Measurements from ENCODE around the gene PCNX4.

The PCNX4 gene

DNA sequence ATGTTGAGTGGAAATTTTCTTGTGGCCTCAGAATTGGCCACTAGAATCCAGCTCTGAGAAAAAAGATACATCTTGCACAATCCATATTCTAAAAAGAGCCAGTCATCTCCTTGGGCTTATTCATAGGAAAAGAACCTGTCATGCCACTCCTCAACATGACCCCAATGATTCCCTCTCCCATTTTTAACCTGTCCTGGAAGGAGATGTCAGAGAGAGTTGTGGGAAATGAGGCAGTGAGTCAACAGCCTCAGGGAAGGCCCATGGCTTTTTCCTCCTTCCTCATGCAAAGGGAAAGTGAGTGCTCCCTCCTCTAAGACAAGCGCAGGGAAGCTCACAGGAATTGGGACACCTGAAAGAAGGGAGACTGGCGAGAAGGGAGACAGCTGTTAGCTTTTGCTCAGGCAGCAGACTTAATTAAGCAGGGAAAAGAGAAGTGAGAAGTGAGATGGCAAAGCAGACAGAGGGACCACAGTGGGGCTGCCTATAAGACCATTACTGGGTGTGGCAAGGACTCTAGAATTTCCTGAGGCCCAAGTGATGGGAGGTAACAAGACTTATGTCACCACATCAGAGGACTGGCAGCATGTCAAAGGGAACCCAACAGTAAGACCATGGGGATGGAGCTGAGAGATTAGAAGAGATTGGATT lies 83.7 kb downstream of the PCNX4 start:
- no peak for DNase-seq

DNA sequence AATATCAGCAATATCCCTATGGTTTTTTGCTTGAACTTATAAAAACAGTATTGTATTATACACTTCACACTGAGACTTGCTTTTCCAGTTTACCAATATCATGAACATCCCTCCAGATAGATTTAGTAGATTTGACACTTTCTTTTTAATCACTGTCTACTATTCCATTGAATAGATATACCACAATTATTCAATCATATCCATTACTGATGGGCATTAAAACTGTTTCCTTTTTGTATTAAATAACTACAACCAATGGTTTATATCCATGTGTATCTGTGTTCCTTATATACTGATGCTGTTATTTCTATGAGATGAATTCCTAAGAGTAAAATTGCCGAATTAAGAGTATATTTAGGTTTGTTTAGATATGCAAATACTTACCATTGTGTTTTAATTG lies 86.4 kb downstream of the PCNX4 start:
- DNase-seq = no peak

DNA sequence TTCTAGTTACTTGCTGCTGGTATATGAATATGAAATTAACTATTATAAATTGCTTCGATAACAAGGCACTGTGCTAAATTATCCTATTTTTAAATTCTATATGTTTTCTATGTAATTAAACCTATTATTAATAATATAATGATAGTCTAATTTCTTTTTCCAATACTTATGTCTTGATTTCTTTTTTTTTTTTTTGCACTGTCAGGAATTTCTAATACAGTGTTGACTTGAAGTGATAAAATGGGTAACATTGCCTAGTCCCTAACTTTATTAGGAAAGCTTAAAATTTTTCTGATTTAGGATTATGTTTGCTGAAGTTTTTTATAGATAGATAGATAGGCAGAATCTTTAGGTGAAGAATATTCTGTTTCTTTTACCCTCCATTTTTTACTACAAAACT lies 87.1 kb downstream of the PCNX4 start:
- no peak for DNase-seq

DNA sequence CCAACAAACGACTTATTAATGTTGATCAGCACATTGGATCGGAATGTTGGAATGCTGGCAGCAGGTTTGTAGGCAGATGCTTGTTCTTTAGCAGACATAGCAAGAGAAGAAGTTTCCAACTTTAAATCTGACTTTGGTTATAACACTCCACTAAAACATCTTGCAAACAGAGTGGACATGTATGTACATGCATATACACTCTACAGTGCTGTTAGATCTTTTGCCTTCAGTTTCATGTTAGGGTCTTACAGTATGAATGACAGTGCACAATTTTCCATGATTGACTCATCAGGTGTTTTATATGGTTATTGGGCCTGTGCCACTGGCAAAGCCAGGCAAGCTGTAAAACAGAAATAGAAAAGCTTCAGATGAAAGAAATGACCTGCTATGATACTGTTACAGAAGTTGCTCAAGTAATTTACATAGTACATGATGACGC lies 87.7 kb downstream of the PCNX4 start:
- peak; percentile 29 for DNase-seq

DNA sequence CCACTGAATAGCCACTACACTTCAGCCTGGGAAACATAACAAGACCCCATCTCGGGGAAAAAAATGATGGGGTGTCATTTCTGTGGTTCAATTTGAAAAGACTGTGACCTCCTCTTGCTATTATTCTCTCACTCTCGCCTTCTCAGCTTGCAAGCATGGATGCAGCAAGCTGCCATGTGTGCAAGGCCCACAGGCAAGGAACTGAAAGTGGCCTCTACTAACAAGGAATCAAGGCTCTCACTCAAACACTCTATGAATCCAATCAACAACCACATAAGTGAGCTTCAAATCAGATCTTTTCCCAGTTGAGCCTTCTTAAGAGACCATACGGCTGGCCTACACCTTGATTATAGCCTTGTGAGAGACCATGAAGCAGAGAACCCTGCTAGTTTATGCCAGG lies 91.4 kb downstream of the PCNX4 start:
- DNase-seq = no peak

DNA sequence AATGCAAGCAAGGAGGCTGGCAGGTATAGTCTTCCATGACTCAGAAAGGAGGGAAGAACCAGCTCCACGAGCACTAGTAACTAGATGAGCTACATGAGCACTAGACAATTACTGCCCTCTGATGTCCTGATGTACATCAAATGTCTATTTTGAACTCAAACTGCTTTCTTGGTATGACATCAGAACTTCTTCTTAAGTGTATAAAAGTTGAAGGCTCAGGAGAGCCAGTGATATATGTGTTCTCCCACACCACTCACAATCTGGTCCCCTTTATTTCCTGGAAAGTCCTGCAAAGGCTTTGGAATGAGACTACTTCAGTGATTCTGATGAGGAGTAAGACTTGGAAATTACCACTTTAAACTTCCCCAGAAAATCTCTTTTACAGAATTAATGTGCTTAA lies 92.0 kb downstream of the PCNX4 start:
- DNase-seq = no peak

DNA sequence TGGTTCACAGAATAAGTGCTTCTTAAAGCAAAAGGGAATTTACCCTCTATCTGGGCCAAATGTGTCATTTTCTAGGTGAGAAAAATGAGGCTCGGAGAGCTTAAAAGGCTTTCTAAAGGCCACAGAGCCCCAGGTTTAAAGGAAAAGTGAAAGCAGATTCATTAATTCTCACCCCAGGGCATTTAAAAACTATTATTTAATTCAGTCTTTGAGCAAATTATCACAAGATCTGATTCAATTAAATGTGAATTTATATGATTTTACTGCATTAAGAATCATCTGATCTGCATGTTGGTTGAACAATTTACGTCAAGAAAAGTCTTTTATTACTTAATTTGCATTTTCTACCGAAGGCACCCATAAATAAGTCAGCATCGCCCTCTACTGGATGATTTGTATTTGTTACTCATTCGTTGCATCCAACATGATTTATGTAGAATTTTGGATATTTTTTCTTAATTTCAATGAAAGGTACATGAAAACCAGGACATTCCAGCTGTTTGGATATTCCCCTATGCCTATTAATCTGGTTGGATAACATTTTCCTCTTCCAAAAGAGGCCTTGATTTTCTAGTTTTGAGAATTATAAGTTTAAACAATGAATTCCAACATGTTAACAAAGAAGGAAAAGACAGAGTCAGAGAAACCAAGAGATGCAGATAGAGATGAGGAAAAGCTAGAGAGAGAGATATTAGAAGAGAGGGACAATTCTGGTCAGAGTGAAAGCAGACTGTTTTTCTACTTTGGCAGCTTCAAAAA lies 92.6 kb downstream of the PCNX4 start:
- peak; percentile 76 for DNase-seq

DNA sequence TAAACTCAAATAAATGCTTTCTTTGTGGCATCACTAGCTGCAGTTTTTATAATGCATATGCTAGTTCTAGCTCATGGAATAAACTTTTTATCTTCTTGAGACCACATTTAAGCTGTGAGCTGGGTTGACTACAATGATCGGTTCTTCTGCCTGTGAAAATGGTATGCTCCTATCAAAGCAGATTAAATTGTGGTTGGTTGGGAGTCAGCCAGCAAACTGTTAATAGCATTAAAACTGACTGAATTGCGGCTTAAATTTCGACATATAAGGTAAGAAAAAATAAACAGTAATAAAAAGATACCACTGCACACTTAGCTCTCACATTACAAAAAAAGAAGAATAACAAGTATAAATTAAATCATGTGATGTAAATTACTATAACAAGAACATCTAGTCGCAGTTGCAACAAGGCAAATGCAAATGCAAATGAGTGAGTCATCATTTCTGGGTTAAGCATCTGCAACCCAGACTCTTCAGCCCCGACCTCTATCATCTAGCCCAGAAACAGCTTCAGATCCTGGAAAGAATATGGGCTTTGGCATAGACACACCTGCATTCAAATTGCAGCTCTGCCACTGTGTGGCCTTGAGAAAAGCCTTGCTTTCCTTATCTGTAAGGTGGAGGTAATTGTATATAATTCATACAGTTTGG lies 93.3 kb downstream of the PCNX4 start:
- no peak for DNase-seq

DNA sequence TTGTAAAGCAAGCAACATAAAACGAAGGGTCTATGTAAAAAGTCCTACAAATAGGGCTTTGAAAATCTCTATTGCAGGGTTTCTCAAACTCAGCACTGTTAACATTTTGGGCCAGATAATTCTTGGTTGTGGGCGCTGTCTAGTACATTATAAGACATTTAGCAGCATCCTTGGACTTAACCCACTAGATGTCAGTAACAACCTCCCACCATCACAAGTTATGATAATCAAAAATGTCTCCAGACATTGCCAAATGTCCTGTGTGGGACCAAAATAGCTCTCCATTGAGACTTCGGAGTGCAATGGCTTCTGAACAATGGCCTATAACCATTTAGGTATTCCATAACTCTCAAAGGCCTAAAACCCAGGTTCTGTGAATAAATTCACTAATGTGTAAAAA lies 96.4 kb downstream of the PCNX4 start:
- no peak for DNase-seq

DNA sequence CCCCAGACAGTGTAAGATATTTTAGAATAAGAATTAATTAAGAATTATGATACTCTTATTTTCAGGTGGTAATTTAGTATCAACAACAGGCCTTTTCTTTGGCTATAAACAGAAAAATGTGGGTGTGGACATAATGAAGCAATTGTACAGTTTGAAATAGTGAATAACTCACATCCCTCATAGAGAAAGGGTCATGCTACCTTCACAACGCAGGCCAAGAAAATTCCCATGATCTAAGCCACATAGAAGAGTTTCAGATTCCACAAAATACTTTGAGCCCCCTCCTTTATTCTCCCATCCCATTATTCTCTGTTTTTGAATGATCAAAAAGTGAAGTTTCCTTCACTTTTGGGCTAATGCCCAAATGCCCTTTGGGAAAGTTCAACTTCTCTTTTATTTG lies 97.0 kb downstream of the PCNX4 start:
- no peak for DNase-seq

DNA sequence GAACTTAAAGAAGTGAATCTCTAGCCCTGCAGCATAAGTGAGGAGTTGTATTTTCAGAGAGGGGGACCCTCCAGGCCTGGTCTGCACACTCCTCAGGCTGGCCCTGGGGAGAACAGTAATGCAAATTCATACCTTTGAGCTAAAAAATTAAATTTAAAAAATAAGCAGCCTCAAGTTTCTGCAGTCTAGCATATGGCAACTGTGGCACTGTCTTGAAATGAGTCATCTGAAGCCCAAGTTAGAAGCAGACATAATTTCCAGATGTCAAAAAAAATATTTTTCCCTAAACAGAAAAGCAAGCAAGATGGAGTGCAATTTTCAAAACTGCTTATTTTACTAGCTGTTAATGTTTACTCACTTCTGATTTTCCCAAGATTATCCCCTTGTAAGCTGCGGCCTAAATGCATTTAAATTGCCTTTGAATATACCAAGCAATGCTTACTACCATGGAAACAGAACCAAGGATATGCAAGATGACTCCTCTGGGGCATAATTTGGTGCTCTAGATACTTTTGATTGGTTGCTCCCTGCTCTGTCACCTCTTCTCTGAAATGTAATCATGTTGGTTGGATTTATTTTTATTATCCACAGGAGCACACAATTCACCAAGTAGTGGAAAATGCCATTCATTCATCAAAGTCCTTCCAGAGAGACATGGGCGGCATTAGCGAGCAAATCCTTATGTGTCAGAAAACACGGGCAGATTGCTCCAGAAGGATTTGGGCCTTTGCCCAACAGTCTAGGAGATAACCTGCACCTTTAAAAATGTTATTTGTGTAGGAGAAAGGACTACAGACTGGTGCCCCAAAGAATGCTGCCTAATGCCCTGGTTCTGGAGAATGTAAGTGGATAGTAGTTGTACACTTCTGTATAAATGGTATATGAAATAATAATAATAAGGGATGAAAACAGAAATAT lies 98.5 kb downstream of the PCNX4 start:
- no peak for DNase-seq

DNA sequence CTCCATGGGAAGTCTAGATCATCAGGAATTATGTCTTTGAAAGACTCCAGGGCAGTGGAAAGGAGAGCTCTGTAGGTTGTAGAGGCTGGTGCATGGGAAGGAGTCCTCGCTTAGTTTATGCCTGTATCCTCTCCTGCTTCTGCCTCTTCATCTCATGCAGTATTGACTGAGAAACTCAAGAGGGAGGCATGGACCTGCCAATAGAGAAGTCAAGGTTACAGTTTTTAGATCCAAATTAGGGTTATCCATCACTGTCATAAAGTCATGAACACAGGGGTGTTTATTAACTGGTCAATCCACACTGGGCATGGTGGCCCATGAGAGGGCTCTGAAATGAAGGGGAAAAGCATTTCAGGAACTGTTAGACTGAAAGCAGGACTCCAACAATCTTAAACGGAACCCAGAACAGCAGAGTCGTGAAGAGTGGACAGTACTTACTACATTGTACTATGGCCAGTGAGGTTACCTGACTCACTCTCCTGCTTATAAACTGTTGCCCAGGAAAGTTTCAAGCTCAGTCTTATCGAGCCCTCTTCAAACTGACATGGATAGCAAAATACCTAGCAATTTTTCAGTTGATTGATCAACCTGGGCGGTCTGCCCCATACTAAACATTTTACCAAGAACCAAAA lies 103.6 kb downstream of the PCNX4 start:
- DNase-seq = no peak

DNA sequence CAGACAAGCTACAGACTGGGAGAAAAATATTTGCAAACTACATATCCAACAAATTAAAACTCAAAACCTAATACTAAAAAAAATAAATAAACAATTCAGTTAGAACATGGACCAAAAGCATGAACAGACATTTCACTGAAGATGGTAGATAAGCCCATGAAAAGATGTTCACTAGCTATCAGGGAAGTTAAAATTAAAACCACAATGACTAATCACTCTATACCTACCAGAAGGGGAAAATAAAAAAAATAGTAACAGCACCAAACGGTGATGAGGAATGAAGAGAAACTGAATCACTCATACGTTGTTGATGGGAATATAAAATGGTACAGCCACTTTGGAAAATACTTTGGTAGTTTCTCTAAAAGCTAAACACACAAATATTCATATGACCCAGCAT lies 104.6 kb downstream of the PCNX4 start:
- no peak for DNase-seq

DNA sequence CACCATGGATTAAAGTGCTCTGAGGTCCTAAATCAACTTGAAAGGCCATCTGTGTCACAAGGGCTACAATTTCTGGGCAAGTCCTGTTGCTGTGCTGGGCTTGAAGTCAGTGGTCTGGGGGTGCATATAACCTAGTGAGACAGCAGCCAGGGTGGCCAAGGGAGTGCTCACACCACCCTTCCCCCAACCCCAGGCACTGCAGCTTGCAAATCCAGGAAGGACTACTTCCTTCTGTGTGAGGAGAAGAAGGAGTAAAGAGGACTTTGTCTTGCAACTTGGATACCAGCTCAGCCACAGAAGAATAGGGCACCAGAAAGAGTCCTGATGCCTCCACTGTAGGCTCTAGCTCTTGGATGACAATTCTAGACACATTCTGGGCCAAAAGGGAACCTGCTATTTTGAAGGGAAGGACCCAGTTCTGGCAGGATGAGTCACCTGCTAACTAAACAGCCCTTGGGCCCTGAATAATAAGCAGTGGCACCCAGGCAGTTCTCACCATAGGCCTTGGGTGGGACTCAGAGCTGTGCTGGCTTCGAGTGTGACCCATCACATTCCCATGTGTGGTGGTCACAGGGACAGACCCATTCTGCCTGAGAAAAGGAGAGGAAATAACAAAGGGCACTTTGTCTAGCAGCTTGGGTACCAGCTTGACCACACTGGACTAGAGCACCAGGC lies 106.0 kb downstream of the PCNX4 start:
- DNase-seq = no peak

DNA sequence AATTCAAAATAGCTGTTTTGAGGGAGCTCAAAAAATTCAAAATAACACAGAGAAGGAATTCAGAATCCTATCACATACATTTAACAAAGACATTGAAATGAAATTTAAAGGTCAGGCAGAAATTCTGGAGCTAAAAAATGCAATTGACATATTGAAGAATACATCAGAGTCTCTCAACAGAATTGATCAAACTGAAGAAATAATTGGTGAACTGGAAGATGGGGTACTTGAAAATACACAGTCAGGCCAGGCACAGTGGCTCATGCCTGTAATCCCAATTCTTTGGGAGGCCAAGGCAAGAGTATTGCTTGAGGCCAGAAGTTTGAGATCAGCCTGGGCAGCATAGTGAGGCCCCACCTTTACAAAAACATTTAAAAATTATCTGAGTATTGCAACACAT lies 107.6 kb downstream of the PCNX4 start:
- DNase-seq = no peak

DNA sequence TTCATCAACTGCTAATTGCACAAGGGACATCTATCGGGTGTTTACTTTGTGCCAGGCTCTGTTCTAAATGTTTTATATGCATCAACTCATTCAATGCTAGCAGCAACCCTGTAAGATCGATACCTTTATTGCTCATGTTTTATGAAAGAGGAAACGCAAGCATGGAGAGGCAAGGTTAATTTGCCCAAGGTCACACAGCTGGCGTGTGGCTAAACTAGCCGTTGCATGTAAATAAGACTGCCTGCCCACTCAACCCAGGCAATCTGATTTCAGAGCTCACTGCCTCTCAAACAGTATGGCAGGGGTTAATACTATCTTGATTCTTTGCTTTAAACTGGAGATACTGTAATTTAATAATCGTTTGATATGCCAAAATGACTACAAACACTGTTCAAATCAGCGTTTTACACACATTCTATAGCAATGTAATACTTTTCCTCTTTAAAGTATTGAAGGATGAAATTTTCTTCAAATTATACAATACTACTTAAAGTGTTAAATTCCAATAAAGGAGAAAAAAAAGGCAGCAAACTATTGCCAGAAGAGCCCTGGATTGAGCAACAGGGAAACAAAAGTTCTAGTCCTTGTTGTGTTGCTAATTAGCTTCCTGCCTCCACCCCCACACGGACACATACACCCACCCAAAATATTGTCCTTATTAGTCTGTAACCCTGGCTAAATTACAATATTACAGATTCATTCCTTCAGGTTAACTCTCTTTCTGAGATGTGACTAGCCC lies 112.5 kb downstream of the PCNX4 start:
- no peak for DNase-seq

DNA sequence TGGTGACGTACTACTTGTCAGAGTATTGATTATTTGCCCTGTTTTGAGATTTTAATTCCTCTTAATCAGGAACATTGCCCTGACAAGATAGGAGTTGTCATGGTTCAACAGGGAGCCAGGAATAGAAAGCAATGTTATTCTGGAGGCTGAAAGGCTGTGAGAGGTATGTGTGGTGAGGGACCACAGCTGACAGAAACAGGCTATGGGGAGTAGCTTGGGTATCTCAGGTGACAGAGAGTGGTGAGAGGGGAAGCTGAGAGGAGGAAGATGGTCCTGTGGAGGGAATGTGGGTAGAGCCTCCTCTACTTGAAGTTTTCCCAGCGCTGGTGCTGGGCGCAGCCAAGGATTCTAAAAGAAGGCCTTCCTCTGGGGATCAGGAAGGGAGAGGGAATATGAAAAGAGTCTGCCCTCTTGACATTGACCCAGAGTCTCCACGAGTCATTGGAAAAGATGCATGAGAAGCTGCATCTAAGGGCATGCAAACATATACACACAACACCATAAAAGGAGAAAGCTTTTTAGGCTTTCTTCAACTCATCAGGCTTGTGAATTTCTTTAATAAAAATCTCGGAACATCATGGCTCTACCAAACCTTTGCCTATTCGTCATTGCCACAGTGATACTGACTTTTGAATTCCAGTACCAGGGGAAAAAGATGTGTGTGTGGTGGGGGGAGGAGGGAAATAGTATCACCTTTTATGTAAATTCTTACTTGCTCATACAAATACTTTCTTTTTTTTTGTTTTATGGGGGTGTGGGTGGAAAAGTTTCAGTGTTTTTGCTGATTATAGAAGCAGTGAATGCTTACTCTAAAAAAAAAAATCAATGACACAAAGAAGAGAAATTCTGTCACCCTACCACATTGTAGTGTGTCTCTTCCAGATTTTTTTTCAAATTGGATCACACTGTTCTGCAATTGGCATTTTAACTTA lies 113.4 kb downstream of the PCNX4 start:
- DNase-seq = no peak

DNA sequence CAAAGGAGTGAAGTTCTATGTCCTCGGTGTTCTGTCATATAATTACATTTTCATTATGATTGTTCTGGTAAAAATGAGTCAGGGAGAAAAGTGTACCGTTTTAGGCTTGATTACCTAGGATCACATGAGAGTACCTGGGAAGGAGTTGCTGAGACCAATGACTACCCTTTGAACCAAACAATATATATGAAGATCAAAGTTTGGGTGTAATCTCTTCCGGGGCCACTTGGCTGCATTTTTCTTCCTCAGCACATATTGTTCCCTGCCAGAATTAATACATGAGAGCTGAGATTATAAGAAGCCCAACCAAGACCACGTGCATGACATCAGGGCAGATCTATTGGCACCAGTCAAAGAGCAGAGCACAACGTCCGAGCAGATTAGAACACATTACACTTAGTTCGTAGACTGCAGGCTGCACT lies 114.5 kb downstream of the PCNX4 start:
- no peak for DNase-seq

DNA sequence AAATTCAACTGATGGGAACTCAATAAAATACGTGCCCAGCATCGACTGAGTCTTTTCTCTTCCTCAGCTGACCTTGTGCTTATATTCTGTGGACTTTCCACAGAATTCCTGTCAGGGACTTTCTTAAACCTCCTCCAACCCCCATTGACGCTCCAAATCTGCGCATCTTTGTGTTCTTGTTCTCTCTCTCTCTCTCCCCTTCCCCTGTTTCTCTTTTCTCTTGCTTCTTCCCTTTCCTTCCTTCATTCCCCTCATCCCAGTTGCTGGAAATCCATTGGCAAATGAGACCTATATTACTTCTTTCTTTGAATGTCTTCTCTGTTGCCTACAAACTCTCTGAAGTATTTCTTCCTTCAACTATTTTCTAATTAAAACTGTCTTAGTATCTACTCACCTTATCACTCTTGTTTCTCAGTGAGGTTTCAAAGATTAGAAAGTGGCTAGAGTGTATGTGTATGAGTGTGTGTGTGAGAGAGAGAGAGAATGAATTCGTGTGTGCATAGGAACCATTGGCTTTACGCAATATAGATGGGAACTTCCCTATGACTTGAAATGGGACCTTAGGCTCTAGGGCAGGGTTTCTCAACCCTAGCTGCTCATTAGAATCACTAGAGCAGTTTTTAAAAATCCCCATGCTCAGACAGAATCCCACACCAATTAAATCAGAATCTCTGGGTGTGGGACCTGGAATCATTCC lies 115.3 kb downstream of the PCNX4 start:
- DNase-seq = no peak

DNA sequence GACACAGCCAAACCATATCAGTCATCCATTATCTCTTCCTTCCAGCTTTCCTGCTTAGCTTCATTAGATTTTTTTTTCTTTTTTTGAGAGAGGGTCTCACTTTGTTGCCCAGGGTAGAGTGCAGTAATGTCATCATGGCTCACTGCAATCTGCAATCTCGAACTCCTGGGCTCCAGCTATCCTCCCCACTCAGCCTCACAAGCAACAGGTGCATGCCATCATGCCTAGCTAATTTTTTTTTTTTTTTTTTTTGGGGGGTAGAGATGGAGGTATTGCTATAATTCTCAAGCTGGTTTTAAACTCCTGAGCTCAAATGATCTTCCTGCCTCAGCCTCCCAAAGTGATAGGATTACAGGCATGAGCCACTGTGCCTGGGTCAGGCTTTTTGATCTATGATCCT lies 119.0 kb downstream of the PCNX4 start:
- DNase-seq = no peak

All from kidney glomerular epithelial cell (primary cell).